Loucy (cell line): ENCODE measurements around the gene CDR2L.

Source experiments
- EZH2phosphoT487 ChIP-seq: fragments of 200-600 bp; IDR thresholded peaks from 2 replicates; pipeline ENCODE4 v1.6.1; 2018; ENCODE audit warnings: antibody characterized with exemption, mild to moderate bottlenecking, moderate library complexity, borderline replicate concordance
- TF ChIP-seq, protein P1 (sequence below): fragments of 200-600 bp; sonication (generic); conservative IDR thresholded peaks from 2 replicates; pipeline ENCODE4 v1.5.1; 2014; ENCODE audit warnings: mild to moderate bottlenecking, antibody characterized with exemption, low read length

DNA sequence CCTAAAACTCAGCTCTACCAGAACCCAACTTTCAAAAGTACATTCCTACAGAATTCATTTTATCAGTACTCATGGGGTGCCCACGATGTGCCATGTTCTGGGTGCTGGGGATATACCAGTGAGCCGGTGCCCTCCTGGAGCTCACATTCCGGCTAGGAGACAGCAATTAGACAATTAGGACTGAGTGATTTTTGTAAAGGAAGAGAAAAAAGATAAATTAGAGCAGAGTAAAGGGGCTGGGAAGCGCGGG, 24.6 kb downstream of the CDR2L start:
- TF ChIP-seq, protein P1, sequence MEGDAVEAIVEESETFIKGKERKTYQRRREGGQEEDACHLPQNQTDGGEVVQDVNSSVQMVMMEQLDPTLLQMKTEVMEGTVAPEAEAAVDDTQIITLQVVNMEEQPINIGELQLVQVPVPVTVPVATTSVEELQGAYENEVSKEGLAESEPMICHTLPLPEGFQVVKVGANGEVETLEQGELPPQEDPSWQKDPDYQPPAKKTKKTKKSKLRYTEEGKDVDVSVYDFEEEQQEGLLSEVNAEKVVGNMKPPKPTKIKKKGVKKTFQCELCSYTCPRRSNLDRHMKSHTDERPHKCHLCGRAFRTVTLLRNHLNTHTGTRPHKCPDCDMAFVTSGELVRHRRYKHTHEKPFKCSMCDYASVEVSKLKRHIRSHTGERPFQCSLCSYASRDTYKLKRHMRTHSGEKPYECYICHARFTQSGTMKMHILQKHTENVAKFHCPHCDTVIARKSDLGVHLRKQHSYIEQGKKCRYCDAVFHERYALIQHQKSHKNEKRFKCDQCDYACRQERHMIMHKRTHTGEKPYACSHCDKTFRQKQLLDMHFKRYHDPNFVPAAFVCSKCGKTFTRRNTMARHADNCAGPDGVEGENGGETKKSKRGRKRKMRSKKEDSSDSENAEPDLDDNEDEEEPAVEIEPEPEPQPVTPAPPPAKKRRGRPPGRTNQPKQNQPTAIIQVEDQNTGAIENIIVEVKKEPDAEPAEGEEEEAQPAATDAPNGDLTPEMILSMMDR: no peak
- no peak for TF ChIP-seq EZH2phosphoT487
